ENCODE measurements around the gene CEPT1.

GRCh38 chr1:111222308-111223125, 82.5 kb downstream of the CEPT1 start:
- TF ChIP-seq ZFX (IDR thresholded peaks at IDR 0.05) (no peak), CTCF (conservative IDR thresholded peaks at IDR 0.05) (peak; percentile 98)
